GM13976 (cell line): Measurements from ENCODE around the gene GPR55.

Experiments
- DNase-seq: peaks from one replicate; pipeline ENCODE4 v3.0.0; 2012; ENCODE audit warnings: low spot score
- CTCF ChIP-seq: IDR thresholded peaks from 2 replicates; pipeline ENCODE4 v1.5.1; 2012; ENCODE audit warnings: borderline replicate concordance, mild to moderate bottlenecking; ENCODE audit not compliant: insufficient read depth; ENCODE audit errors: extremely low read depth, missing control alignments, control extremely low read depth
- in situ Hi-C: fragments of 300-500 bp; cut with MboI; formaldehyde crosslinking; loops from one replicate; pipeline ENCODE4 v1.12.0; 2022; ENCODE audit warnings: low sequenced_read_pairs, mixed read lengths, inconsistent platforms; ENCODE audit not compliant: unreplicated experiment

The GPR55 gene

GRCh38 chr2:230889911-230890601 is 35.0 kb downstream of the GPR55 start:
- TF ChIP-seq CTCF, result no peak
- DNase-seq, result no peak
- in situ Hi-C loops, result no loop called here

- in situ Hi-C loops, result no loop called here
- TF ChIP-seq CTCF, result no peak
Observed at GRCh38 chr2:230888824-230889400, 36.1 kb downstream of the GPR55 start.

GRCh38 chr2:230887342-230887741 is 37.7 kb downstream of the GPR55 start:
- TF ChIP-seq CTCF, result no peak
- DNase-seq, result no peak
- in situ Hi-C loops, result no loop called here

More at GRCh38 chr2:230888824-230889400, 36.1 kb downstream of the GPR55 start:
- DNase-seq, result no peak

- DNase-seq, result no peak
- in situ Hi-C loops, result no loop called here
- no peak for TF ChIP-seq CTCF
Observed at GRCh38 chr2:230886671-230887071, 38.4 kb downstream of the GPR55 start.

- TF ChIP-seq CTCF, result no peak
- no peak for DNase-seq
- in situ Hi-C loops, result no loop called here
Observed at GRCh38 chr2:230886206-230886605, 38.8 kb downstream of the GPR55 start.

GRCh38 chr2:230885463-230886130 is 39.4 kb downstream of the GPR55 start:
- TF ChIP-seq CTCF, result no peak
- DNase-seq, result peak; percentile 79
- in situ Hi-C loops, result no loop called here
